ENCODE data around the gene ATP8A2.
"Not testable (repeated sequence)": the region's sequence is repeated elsewhere in the genome, so short reads cannot be mapped to it uniquely, and the experiment has no call there.

ATP8A2 gene

GRCh38 chr13:25784119-25784518, 412.3 kb downstream of the ATP8A2 start:
- DNase-seq (ENCODE audit: extremely low read depth in 1 of 2, low read depth in 1 of 2): no peak

GRCh38 chr13:25790137-25790536, 418.4 kb downstream of the ATP8A2 start:
- DNase-seq (ENCODE audit: extremely low read depth in 1 of 2, low read depth in 1 of 2): not testable (repeated sequence)

GRCh38 chr13:25795277-25795676, 423.5 kb downstream of the ATP8A2 start:
- no peak for DNase-seq (ENCODE audit: extremely low read depth in 1 of 2, low read depth in 1 of 2)

- no peak for DNase-seq (ENCODE audit: extremely low read depth in 1 of 2, low read depth in 1 of 2)
Measured at GRCh38 chr13:25796474-25796873, 424.7 kb downstream of the ATP8A2 start.

GRCh38 chr13:25798998-25799397, 427.2 kb downstream of the ATP8A2 start:
- DNase-seq (ENCODE audit: extremely low read depth in 1 of 2, low read depth in 1 of 2): no peak

GRCh38 chr13:25800523-25800922, 428.7 kb downstream of the ATP8A2 start:
- DNase-seq (ENCODE audit: extremely low read depth in 1 of 2, low read depth in 1 of 2): no peak

GRCh38 chr13:25802579-25802978, 430.8 kb downstream of the ATP8A2 start:
- no peak for DNase-seq (ENCODE audit: extremely low read depth in 1 of 2, low read depth in 1 of 2)

- DNase-seq (ENCODE audit: extremely low read depth in 1 of 2, low read depth in 1 of 2): no peak
Measured at GRCh38 chr13:25803641-25804040, 431.9 kb downstream of the ATP8A2 start.

GRCh38 chr13:25806264-25806974, 434.6 kb downstream of the ATP8A2 start:
- DNase-seq (ENCODE audit: extremely low read depth in 1 of 2, low read depth in 1 of 2): no peak

GRCh38 chr13:25807562-25807961, 435.8 kb downstream of the ATP8A2 start:
- DNase-seq (ENCODE audit: extremely low read depth in 1 of 2, low read depth in 1 of 2): no peak

- no peak for DNase-seq (ENCODE audit: extremely low read depth in 1 of 2, low read depth in 1 of 2)
Measured at GRCh38 chr13:25811506-25811905, 439.7 kb downstream of the ATP8A2 start.

- DNase-seq (ENCODE audit: extremely low read depth in 1 of 2, low read depth in 1 of 2): no peak
Measured at GRCh38 chr13:25816239-25816638, 444.5 kb downstream of the ATP8A2 start.

GRCh38 chr13:25819856-25820530, 448.2 kb downstream of the ATP8A2 start:
- no peak for DNase-seq (ENCODE audit: extremely low read depth in 1 of 2, low read depth in 1 of 2)

- DNase-seq (ENCODE audit: extremely low read depth in 1 of 2, low read depth in 1 of 2): no peak
Measured at GRCh38 chr13:25821776-25822175, 450.0 kb downstream of the ATP8A2 start.

GRCh38 chr13:25827221-25827620, 455.4 kb downstream of the ATP8A2 start:
- not testable (repeated sequence) for DNase-seq (ENCODE audit: extremely low read depth in 1 of 2, low read depth in 1 of 2)

GRCh38 chr13:25827831-25828465, 456.2 kb downstream of the ATP8A2 start:
- DNase-seq (ENCODE audit: extremely low read depth in 1 of 2, low read depth in 1 of 2): no peak

- no peak for DNase-seq (ENCODE audit: extremely low read depth in 1 of 2, low read depth in 1 of 2)
Measured at GRCh38 chr13:25833761-25834160, 462.0 kb downstream of the ATP8A2 start.

GRCh38 chr13:25836574-25837336, 465.0 kb downstream of the ATP8A2 start:
- DNase-seq (ENCODE audit: extremely low read depth in 1 of 2, low read depth in 1 of 2): no peak

- no peak for DNase-seq (ENCODE audit: extremely low read depth in 1 of 2, low read depth in 1 of 2)
Measured at GRCh38 chr13:25839371-25839770, 467.6 kb downstream of the ATP8A2 start.

- no peak for DNase-seq (ENCODE audit: extremely low read depth in 1 of 2, low read depth in 1 of 2)
Measured at GRCh38 chr13:25840261-25840660, 468.5 kb downstream of the ATP8A2 start.

- DNase-seq (ENCODE audit: extremely low read depth in 1 of 2, low read depth in 1 of 2): no peak
Measured at GRCh38 chr13:25840931-25841330, 469.2 kb downstream of the ATP8A2 start.
